ENCODE data around the gene ACCS. TPM values are rescaled to one million over a fixed set of nuclear protein-coding genes. Genes with fewer than 3 reads are reported as not detected.

ACCS gene
- total and polyA plus RNA-seq, 9 of the 15 experiments (the other 6 are each of a cell fraction or from before 2014, with no cell fraction given), result 4.2 to 25.9 (median 16.3) TPM

DNA sequence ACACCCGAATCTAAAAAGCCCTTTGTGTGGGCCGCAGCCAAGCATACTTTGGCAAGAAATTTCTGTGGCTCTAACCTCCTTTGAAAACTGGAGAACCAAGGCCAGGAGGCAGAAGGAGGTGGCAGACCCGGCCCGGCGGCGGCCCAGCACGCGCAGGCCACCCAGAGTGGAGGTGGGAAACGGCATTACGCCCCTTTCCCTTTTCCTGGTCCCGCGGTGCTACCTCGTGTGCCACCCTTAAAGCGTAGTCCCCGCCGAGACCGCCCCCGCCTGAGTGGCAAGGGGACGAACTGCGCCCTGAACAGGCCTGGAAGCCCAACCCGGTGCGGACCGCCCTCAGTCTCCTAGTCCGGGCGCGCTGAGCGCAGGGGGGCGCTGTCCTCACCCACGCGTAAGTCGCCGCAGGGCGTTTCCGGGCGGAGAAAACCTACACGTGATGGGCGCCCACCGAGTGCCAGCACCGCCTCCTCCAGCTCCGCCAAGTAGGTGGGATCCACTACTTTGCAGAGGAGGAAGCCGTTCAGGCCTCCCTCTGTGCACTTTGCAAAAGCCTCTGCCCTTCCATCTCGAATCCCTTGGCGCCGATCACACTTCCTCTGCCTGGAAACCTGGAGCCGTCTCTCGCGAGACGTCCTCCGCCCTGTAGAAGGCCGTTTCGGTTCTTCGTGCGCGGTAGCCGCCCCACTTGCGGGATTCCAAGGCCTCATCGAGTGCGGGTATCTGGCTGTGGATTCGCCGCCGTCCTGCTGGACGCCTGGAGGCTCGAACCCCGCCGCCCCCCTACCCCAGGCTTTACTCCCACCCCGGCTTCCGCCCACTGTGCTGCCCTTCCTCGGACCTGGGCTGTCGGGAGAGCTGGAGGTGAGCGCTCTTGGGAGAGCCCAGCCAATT is at the start of gene ACCS (continued):
- TF ChIP-seq, protein P1, sequence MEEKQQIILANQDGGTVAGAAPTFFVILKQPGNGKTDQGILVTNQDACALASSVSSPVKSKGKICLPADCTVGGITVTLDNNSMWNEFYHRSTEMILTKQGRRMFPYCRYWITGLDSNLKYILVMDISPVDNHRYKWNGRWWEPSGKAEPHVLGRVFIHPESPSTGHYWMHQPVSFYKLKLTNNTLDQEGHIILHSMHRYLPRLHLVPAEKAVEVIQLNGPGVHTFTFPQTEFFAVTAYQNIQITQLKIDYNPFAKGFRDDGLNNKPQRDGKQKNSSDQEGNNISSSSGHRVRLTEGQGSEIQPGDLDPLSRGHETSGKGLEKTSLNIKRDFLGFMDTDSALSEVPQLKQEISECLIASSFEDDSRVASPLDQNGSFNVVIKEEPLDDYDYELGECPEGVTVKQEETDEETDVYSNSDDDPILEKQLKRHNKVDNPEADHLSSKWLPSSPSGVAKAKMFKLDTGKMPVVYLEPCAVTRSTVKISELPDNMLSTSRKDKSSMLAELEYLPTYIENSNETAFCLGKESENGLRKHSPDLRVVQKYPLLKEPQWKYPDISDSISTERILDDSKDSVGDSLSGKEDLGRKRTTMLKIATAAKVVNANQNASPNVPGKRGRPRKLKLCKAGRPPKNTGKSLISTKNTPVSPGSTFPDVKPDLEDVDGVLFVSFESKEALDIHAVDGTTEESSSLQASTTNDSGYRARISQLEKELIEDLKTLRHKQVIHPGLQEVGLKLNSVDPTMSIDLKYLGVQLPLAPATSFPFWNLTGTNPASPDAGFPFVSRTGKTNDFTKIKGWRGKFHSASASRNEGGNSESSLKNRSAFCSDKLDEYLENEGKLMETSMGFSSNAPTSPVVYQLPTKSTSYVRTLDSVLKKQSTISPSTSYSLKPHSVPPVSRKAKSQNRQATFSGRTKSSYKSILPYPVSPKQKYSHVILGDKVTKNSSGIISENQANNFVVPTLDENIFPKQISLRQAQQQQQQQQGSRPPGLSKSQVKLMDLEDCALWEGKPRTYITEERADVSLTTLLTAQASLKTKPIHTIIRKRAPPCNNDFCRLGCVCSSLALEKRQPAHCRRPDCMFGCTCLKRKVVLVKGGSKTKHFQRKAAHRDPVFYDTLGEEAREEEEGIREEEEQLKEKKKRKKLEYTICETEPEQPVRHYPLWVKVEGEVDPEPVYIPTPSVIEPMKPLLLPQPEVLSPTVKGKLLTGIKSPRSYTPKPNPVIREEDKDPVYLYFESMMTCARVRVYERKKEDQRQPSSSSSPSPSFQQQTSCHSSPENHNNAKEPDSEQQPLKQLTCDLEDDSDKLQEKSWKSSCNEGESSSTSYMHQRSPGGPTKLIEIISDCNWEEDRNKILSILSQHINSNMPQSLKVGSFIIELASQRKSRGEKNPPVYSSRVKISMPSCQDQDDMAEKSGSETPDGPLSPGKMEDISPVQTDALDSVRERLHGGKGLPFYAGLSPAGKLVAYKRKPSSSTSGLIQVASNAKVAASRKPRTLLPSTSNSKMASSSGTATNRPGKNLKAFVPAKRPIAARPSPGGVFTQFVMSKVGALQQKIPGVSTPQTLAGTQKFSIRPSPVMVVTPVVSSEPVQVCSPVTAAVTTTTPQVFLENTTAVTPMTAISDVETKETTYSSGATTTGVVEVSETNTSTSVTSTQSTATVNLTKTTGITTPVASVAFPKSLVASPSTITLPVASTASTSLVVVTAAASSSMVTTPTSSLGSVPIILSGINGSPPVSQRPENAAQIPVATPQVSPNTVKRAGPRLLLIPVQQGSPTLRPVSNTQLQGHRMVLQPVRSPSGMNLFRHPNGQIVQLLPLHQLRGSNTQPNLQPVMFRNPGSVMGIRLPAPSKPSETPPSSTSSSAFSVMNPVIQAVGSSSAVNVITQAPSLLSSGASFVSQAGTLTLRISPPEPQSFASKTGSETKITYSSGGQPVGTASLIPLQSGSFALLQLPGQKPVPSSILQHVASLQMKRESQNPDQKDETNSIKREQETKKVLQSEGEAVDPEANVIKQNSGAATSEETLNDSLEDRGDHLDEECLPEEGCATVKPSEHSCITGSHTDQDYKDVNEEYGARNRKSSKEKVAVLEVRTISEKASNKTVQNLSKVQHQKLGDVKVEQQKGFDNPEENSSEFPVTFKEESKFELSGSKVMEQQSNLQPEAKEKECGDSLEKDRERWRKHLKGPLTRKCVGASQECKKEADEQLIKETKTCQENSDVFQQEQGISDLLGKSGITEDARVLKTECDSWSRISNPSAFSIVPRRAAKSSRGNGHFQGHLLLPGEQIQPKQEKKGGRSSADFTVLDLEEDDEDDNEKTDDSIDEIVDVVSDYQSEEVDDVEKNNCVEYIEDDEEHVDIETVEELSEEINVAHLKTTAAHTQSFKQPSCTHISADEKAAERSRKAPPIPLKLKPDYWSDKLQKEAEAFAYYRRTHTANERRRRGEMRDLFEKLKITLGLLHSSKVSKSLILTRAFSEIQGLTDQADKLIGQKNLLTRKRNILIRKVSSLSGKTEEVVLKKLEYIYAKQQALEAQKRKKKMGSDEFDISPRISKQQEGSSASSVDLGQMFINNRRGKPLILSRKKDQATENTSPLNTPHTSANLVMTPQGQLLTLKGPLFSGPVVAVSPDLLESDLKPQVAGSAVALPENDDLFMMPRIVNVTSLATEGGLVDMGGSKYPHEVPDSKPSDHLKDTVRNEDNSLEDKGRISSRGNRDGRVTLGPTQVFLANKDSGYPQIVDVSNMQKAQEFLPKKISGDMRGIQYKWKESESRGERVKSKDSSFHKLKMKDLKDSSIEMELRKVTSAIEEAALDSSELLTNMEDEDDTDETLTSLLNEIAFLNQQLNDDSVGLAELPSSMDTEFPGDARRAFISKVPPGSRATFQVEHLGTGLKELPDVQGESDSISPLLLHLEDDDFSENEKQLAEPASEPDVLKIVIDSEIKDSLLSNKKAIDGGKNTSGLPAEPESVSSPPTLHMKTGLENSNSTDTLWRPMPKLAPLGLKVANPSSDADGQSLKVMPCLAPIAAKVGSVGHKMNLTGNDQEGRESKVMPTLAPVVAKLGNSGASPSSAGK (IDR thresholded peaks at IDR 0.05), result peak; percentile 90
- TF ChIP-seq TBP (optimal IDR thresholded peaks at IDR 0.05; ENCODE audit: low read depth, low read length) (peak; percentile 86), ZBTB17 (CRISPR knock-in tag; IDR thresholded peaks at IDR 0.05) (peak; percentile 27; the same call in 1 of the 2 replicates), RFX5 (IDR thresholded peaks at IDR 0.05; ENCODE audit: low read depth, low read length) (no peak), RUNX1 (IDR thresholded peaks at IDR 0.05; ENCODE audit: low read depth) (no peak)
- TF ChIP-seq, protein P2, sequence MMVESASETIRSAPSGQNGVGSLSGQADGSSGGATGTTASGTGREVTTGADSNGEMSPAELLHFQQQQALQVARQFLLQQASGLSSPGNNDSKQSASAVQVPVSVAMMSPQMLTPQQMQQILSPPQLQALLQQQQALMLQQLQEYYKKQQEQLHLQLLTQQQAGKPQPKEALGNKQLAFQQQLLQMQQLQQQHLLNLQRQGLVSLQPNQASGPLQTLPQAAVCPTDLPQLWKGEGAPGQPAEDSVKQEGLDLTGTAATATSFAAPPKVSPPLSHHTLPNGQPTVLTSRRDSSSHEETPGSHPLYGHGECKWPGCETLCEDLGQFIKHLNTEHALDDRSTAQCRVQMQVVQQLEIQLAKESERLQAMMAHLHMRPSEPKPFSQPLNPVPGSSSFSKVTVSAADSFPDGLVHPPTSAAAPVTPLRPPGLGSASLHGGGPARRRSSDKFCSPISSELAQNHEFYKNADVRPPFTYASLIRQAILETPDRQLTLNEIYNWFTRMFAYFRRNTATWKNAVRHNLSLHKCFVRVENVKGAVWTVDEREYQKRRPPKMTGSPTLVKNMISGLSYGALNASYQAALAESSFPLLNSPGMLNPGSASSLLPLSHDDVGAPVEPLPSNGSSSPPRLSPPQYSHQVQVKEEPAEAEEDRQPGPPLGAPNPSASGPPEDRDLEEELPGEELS (CRISPR knock-in tag; IDR thresholded peaks at IDR 0.05; ENCODE audit: borderline replicate concordance), result no peak
- TF ChIP-seq, protein P3, sequence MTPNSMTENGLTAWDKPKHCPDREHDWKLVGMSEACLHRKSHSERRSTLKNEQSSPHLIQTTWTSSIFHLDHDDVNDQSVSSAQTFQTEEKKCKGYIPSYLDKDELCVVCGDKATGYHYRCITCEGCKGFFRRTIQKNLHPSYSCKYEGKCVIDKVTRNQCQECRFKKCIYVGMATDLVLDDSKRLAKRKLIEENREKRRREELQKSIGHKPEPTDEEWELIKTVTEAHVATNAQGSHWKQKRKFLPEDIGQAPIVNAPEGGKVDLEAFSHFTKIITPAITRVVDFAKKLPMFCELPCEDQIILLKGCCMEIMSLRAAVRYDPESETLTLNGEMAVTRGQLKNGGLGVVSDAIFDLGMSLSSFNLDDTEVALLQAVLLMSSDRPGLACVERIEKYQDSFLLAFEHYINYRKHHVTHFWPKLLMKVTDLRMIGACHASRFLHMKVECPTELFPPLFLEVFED (CRISPR knock-in tag; conservative IDR thresholded peaks at IDR 0.05), result no peak
- TF ChIP-seq, protein P4, sequence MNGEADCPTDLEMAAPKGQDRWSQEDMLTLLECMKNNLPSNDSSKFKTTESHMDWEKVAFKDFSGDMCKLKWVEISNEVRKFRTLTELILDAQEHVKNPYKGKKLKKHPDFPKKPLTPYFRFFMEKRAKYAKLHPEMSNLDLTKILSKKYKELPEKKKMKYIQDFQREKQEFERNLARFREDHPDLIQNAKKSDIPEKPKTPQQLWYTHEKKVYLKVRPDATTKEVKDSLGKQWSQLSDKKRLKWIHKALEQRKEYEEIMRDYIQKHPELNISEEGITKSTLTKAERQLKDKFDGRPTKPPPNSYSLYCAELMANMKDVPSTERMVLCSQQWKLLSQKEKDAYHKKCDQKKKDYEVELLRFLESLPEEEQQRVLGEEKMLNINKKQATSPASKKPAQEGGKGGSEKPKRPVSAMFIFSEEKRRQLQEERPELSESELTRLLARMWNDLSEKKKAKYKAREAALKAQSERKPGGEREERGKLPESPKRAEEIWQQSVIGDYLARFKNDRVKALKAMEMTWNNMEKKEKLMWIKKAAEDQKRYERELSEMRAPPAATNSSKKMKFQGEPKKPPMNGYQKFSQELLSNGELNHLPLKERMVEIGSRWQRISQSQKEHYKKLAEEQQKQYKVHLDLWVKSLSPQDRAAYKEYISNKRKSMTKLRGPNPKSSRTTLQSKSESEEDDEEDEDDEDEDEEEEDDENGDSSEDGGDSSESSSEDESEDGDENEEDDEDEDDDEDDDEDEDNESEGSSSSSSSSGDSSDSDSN (IDR thresholded peaks at IDR 0.05; ENCODE audit: borderline replicate concordance in 1 of 2, low read depth in 2 of 2, low read length in 2 of 2), result peak; percentile 67 to 93; a peak in 3 of 4 replicates
